RWPE1 (cell line): ENCODE results near the gene TSPYL1.

Source experiments
- CTCF ChIA-PET: fragments of 350-600 bp; sonication (Branson Sonifier 250); formaldehyde crosslinking; extraction: SDS; loops from one replicate; lab custom pipeline; 2021; lab: Yijun Ruan, JAX
- POLR2A ChIA-PET: fragments of 400-600 bp; formaldehyde crosslinking; extraction: SDS; loops from one replicate; lab custom pipeline; 2020; ENCODE audit warnings: antibody characterized with exemption; ENCODE audit not compliant: low non-redundant PET; lab: Yijun Ruan, JAX
- DNase-seq: peaks from one replicate; pipeline ENCODE4 v3.0.0; 2012; ENCODE audit warnings: low spot score
- H3K27ac ChIP-seq: fragments of 450-650 bp; 2 replicates; pipeline ENCODE4 v1.5.1; 2017
- TF ChIP-seq, protein P1 (sequence below): fragments of 450-650 bp; conservative IDR thresholded peaks from 2 replicates; pipeline ENCODE4 v1.5.1; 2017; ENCODE audit warnings: low read depth, mild to moderate bottlenecking

The TSPYL1 gene

DNA sequence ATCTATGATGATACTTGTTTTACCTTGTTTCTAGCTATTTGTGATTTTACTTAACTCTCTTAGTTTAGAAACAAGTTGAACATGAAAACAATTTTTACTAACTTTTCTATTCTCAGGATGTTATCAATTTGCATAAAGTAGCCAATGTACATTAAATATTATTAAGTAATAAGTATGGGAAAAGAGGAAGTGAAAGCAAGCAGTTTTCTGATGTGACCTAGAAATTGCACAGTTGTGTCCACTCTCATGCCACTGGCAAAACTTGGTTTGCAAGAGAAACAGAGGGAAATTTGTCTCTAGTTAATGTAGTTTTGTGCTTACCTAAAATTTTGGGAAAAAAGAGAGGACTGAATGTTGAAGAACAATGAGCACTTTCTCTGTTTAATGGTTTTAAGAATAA lies 19.2 kb upstream of the TSPYL1 start:
- no peak overlapping the region for H3K27ac ChIP-seq
- no peak for DNase-seq
- TF ChIP-seq, protein P1, sequence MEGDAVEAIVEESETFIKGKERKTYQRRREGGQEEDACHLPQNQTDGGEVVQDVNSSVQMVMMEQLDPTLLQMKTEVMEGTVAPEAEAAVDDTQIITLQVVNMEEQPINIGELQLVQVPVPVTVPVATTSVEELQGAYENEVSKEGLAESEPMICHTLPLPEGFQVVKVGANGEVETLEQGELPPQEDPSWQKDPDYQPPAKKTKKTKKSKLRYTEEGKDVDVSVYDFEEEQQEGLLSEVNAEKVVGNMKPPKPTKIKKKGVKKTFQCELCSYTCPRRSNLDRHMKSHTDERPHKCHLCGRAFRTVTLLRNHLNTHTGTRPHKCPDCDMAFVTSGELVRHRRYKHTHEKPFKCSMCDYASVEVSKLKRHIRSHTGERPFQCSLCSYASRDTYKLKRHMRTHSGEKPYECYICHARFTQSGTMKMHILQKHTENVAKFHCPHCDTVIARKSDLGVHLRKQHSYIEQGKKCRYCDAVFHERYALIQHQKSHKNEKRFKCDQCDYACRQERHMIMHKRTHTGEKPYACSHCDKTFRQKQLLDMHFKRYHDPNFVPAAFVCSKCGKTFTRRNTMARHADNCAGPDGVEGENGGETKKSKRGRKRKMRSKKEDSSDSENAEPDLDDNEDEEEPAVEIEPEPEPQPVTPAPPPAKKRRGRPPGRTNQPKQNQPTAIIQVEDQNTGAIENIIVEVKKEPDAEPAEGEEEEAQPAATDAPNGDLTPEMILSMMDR, result no peak
- ChIA-PET CTCF (interaction anchor here (1.2 kb wide), 1 partner anchor 11 kb away, joined by 6 read pairs; no protein-coding TSS in a partner anchor), POLR2A (no interaction called here)

DNA sequence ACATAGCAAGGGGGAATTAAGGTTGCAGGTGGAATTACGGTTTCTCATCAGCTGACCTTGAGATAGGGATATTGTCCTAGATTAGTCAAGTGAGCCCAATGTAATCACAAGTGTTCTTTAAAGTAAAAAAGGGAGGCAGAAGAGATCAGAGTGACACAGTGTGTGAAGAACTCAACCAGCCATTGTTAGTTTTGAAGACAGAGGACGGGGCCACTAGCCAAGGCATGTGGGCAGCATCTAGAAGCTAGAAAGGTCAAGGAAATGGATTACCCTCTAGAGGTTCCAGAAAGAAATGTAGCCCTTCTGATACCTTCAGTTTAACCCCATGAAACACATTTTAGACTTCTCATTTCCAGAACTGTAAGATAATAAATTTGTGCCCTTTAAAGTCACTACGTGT lies 18.5 kb upstream of the TSPYL1 start:
- ChIA-PET CTCF (interaction anchor here (1.2 kb wide), 1 partner anchor 10 kb away, joined by 6 read pairs; no protein-coding TSS in a partner anchor), POLR2A (no interaction called here)
- TF ChIP-seq, protein P1, result no peak
- H3K27ac ChIP-seq, result no peak overlapping the region
- DNase-seq, result no peak

DNA sequence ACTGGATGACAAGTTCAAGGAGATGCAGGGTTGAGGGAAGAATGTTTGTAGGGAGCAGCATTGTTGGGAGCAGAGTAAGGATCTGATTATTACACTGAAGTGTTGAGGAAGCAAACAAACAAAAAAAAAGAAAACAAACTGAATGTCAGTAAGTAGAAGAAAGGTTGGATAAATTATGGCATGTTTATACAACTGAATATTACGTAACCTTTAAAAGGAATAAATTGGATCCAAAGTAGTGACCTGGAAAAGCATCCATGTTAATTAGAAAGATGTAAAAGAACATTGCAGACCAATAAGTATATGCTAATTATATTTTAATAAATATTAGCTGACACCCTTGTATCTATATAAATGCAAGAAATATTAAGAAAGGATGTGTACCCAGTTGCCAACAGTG lies 12.8 kb upstream of the TSPYL1 start:
- no peak for DNase-seq
- no peak overlapping the region for H3K27ac ChIP-seq
- TF ChIP-seq, protein P1, result no peak
- POLR2A ChIA-PET, result no interaction called here
- CTCF ChIA-PET, result interaction anchor here (0.6 to 0.7 kb wide), 2 partner anchors 50 to 84 kb away, joined by 3 to 4 read pairs; no protein-coding TSS in a partner anchor

- no peak overlapping the region for H3K27ac ChIP-seq
- TF ChIP-seq, protein P1, result no peak
- DNase-seq, result no peak
- POLR2A ChIA-PET, result no interaction called here
- CTCF ChIA-PET, result no interaction called here
These were observed 12.1 kb upstream of the TSPYL1 start for GRCh38 chr6:116291701-116292396.

DNA sequence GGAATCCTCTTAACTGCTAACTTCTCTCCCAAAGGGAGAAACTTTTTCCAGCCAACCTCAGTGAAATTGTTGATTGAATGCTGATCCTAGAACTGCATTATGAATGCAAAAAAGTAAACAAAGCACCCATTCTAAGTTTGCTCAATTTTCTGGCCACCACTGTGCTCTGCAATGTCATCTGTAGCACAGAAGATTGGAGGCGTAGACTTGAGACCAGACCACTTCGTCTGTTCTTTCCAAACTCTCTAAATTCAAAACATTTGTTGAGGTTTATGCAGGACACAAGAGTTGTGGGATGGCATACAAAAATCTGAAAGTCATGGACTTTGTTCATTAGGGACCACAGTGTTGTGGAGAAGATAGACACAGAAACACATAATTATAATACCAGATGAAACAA lies 11.1 kb upstream of the TSPYL1 start:
- no peak for DNase-seq
- CTCF ChIA-PET, result interaction anchor here (0.6 to 0.7 kb wide), 2 partner anchors 82 to 1088 kb away, joined by 3 to 4 read pairs; no protein-coding TSS in a partner anchor
- POLR2A ChIA-PET, result no interaction called here
- TF ChIP-seq, protein P1, result no peak
- H3K27ac ChIP-seq, result no peak overlapping the region

GRCh38 chr6:116289876-116290275 lies 10.1 kb upstream of the TSPYL1 start:
- no peak for DNase-seq
- H3K27ac ChIP-seq, result no peak overlapping the region
- POLR2A ChIA-PET, result no interaction called here
- CTCF ChIA-PET, result no interaction called here
- TF ChIP-seq, protein P1, result no peak
